Kidney capillary endothelial cell (primary cell): Measurements from ENCODE around the gene ASTN2.
"Not testable (repeated sequence)": the region's sequence is repeated elsewhere in the genome, so short reads cannot be mapped to it uniquely, and the experiment has no call there.

ENCODE experiments used
- DNase-seq: peaks from one replicate; pipeline ENCODE4 v3.0.0-alpha.2; 2018; ENCODE audit warnings: low spot score

The ASTN2 gene

DNA sequence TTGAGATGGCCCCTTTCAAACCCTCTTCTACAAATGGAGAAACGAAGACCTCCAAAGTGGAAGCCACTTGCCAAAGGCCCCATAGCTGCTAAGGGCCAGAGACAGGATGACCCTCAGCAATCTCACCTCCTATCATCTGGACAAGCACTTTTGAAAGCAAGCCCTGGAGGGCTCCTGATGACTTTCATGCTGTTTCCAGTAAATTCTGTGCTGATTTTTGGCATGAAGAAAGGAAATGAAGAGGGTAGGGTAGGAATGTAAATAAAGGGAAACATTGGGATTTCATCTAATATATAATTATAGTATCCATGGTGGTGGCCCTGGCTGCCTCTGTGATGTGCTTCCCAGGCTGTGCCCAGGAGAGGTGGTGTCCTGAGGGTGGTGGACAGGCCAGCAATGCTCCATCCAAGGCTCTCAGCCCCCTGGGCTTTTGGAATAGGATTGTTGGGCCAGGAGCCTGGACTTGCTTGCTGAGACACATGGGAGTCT is 935.8 kb downstream of the ASTN2 start:
- DNase-seq = no peak

DNA sequence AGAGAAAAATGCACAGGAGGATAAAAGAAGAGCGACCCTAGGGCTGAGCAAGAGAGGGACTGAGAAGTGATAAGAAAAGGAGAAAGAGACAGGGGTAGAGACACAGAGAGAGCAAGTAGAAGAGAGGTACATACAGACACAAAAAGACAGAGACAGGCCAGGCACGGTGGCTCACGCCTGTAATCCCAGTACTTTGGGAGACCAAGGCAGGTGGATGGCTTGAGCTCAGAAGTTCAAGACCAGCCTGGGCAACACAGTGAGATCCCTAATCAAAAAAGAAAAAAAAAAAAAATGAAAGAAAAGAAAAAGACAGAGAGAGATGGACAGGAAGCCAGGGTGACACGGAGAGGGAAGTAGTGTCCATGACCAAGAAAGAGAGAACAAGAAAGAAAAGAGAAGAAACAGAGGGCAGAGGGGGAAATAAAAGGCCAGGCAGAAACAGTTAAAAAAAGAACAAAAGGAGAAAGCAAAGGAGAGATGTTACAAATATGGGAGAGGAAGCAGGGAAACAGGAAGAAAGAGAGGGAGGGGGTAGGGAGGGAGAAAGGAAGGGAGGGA is 937.2 kb downstream of the ASTN2 start:
- no peak for DNase-seq

- no peak for DNase-seq
Measured at GRCh38 chr9:116476935-116477381, 937.9 kb downstream of the ASTN2 start.

- no peak for DNase-seq
Measured at GRCh38 chr9:116476002-116476401, 938.9 kb downstream of the ASTN2 start.

GRCh38 chr9:116475201-116475600 is 939.7 kb downstream of the ASTN2 start:
- no peak for DNase-seq

- no peak for DNase-seq
Measured at GRCh38 chr9:116471944-116472506, 942.8 kb downstream of the ASTN2 start.

- no peak for DNase-seq
Measured at GRCh38 chr9:116471093-116471906, 943.6 kb downstream of the ASTN2 start.

GRCh38 chr9:116468793-116469527 is 945.9 kb downstream of the ASTN2 start:
- DNase-seq = no peak

GRCh38 chr9:116468369-116468768 is 946.5 kb downstream of the ASTN2 start:
- DNase-seq = no peak

DNA sequence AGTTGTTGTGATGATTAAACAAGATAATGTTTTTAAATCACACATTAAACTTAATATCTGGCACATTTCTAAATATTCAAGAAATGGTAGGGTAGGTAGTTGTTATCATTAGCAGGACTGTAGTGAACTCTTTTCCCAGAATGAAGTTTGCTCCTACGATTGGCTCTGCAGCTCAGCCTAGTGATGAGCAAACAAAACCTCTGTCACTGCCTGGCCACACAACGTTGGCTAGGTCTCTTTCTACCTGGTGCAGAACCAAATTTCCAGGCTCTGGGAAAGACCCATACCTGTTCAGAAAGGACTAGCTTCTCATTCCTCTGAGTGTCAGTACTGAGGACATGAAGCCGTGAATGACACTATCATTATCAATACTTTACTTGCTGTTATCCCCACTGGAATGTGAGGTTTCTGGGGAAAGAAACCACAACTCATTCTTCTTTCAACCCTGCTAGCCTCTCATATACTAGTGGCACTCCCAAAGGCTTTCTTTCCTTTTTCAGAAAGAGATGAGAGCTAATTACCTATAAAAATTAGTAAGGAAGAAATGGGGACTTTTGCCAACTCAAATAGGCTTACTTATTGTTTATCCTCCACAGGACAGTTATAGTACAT is 947.0 kb downstream of the ASTN2 start:
- DNase-seq = no peak

DNA sequence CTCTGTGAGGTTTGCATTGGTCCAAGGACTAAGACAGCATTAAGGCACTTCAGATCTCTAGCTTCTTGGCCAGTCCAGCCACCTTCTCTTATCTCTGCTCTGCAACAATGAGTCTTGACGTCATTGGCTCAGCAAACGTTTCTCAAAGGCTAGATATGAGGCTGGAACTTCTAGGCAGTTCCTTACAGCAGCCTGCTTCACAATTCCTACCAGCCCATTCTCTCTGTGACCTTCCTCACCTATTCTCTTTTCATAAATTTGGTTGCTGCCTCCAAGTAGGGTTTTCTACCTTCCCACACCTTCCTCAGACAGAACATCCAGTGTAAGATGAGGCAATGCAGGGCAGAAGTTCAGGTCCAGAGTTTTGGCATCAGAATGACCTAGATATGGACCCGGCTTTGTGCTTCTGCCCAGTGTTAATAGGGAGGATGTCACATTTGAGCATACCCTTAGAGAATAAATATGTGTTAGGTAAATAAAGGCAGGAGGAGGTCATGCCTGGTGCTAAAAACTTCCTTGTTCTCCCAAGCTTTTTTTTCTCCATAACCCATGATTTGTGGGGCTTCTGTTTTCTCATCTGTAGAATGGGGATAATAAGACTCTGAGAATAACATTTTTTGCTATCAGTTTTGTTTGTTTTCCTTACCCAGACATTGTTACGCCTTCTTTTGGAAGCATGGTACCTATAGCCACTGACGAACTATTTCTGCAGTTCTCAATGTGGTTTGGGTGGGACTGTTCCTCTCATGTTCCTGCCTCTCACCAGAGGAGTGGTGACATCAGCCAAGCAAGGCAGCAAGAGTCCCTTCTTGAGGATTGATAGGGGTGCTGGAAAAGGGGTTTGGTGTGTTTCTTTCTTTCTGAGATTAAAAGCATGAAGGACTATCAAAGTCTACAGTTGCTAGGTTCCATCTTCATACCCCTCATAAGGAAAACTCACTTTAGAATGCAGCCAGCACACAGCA is 948.3 kb downstream of the ASTN2 start:
- DNase-seq = no peak

DNA sequence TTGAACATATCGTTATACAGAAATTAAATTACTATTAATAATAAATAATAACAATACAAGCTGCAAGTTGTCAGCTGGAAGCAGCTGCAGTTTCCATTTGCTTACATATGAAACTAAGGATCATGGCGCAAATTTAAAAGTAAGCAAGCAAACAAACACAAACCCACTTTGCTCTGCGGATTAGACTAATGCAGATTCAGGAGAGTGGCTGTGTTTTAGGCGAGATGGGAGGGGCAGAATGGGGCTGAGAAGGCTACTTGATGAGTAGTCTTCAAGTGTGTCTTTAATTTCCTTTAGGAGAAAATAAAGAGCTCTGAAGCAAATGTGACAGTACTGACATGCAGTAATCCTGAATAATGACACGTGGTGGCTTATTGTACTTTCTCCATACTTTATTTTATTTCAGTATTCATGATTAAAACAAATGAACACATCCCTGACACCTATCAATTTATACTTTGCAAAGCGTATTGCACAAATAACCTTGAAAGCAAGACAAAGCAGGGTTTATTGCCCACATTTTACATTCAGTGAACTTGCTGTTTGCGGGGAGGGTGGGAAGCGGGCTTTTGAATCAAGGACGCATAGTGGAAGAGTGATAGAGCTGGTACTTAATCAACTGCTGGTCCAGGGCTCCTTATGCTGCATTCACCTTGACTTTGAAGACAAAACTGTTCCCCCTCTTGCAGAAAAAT is 949.1 kb downstream of the ASTN2 start:
- DNase-seq = no peak

DNA sequence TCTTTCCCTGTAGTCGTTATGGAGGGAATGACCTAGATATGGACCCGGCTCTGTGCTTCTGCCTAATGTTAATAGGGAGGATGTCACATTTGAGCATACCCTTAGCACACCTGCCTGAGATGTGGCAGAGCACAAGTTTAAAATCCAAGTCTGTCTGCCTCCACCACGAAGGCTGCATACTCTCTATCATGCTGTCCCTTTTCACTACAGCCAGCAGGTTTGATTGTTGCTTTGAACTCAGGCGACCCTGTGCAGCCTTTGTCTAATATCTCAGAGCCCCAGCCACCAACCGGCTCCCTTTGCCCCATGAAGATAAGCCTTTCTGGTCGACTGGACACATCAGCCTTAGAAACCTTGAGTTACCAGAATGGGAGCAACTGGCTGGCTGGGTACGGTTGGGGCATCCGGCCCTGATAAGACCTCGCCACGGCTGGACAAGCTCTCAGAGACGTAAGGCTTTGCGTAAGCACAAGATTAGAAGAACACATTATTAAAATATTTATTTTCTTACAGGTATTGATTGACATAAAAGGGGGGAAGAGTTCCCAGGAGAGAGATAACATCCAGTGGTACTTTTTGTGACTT is 949.8 kb downstream of the ASTN2 start:
- no peak for DNase-seq

DNA sequence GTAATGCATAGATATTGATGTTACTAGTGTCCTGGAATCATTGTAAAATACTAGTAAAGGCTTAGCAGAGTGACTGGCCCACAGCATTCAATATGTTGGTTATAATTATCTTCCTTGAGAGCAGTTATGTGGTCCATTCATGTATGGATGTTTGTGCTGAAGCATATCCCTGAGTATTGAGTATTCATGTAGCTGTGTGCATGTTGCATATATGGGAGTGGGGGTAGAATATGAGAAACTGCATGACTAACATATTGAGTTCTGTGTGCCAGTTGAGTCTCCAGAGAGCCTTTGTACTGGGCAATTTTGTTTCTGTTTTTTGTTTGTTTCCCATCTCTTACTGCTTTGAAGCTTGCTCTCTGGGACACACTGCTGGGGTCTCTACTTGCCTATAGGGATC is 950.4 kb downstream of the ASTN2 start:
- no peak for DNase-seq

GRCh38 chr9:116461632-116462031 is 953.2 kb downstream of the ASTN2 start:
- DNase-seq = no peak

DNA sequence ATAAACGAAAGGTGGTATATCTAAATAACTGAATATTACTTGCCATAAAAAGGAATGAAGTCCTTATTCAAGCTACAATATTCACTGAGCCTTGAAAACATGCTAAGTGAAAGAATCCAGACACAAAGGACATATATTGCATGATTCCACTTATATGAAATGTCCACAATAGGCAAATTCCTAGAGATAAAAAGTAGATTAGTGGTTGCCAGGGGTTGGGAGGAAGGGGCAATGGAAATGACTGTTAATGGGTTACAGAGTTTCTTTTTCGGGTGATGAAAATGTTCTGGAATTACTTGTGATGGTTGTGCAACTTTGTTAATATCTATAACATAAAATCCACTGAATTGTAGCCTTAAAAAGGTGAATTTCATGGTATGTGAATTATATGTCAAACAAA is 954.8 kb downstream of the ASTN2 start:
- DNase-seq = no peak

- DNase-seq = no peak
Measured at GRCh38 chr9:116459576-116459975, 955.3 kb downstream of the ASTN2 start.

DNA sequence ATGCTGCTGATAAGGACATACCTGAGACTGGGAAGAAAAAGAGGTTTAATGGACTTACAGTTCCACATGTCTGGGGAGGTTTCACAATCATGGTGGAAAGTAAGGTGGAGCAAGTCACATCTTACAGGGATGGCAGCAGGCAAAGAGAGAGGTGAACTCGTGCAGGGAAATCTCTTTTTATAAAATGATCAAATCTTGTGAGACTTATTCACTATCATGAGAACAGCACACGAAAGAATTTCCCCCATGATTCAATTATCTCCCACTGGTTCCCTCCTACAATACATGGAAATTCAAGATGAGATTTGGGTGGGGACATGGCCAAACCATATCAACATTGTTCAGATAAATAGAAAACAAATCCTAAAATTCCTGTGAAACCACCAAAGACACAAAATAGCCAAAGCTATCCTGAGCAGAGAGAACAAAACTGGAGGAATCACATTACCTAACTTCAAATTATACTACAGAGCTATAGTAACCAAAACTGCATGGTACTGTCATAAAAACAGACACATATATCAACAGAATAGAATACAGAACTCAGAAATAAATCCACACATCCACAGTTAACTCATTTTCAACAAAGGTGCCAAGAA is 958.3 kb downstream of the ASTN2 start:
- DNase-seq = no peak

GRCh38 chr9:116454539-116454938 is 960.3 kb downstream of the ASTN2 start:
- not testable (repeated sequence) for DNase-seq

DNA sequence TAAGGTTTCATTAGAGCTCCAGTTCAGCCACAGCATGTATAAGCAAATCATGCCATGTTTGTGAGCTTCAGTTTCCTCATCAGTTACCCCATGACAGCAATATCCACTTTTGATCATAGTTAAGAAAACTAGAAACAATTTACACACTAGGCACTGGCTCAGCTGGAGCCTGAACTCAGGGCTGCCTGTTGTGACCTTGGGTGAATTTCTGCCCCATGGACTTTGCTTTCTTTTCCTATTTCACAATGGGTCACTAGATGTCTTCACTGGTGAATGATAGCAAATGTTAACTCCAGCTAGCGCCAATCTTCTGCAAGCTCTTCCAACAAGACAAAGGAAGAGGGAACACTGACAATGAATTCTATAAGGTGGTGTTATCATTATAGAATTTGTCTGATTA is 961.1 kb downstream of the ASTN2 start:
- DNase-seq = no peak
